Vagina (tissue), 2 donors: Measurements from ENCODE around the gene BCR. TPM values are rescaled to one million over a fixed set of nuclear protein-coding genes. Genes with fewer than 3 reads are reported as not detected.

Experiments used
- DNase-seq, 2 donors: peaks; one replicate each; pipeline ENCODE4 v3.0.0-alpha.2; 2017; ENCODE audit errors: extremely low spot score in 2 of 2
- H3K27ac ChIP-seq: fragments of 200-600 bp; sonication (generic); one replicate; pipeline ENCODE4 v1.5.1; 2019
- H3K27me3 ChIP-seq: fragments of 200-600 bp; sonication (generic); one replicate; pipeline ENCODE4 v1.5.1; 2019
- H3K36me3 ChIP-seq, 2 donors: fragments of 200-600 bp; sonication (generic); one replicate each; pipeline ENCODE4 v1.5.1; 2017 to 2019
- H3K4me1 ChIP-seq: fragments of 200-600 bp; sonication (generic); one replicate; pipeline ENCODE4 v1.5.1; 2019
- H3K4me3 ChIP-seq, 2 donors: fragments of 200-600 bp; sonication (generic); 1 replicate in 1 of 2; 2 replicates in 1 of 2; pipeline ENCODE4 v1.5.1; 2016 to 2019
- H3K9me3 ChIP-seq: fragments of 200-600 bp; sonication (generic); one replicate; pipeline ENCODE4 v1.5.1; 2019
- CTCF ChIP-seq, 3 experiments: fragments of 450-650 bp in 2 of 3; fragments of 200-600 bp in 1 of 3; sonication (generic) in 1 of 3; IDR thresholded peaks; one replicate each; pipeline ENCODE4 v1.5.1; 2017 to 2019; ENCODE audit warnings: antibody characterized with exemption in 3 of 3, mild to moderate bottlenecking in 2 of 3, moderate library complexity in 2 of 3
- POLR2A ChIP-seq, 2 donors: fragments of 450-650 bp; IDR thresholded peaks; one replicate each; pipeline ENCODE4 v1.6.1; 2017; ENCODE audit warnings: antibody characterized with exemption in 2 of 2, mild to moderate bottlenecking in 2 of 2, moderate library complexity in 2 of 2
- POLR2AphosphoS5 ChIP-seq, 2 donors: sonication (generic); formaldehyde crosslinking; IDR thresholded peaks; one replicate each; pipeline ENCODE4 v1.9.0; 2017; ENCODE audit warnings: antibody characterized with exemption in 2 of 2, mild to moderate bottlenecking in 2 of 2, low read depth in 1 of 2; ENCODE audit not compliant: insufficient read depth in 1 of 2
- intact Hi-C: fragments of 100-400 bp; cut with DNase I; formaldehyde crosslinking; loops from one replicate; pipeline ENCODE4 v1.15.1; 2023
- total RNA-seq: library from RNA; depleted of rRNA; stranded (reverse); fragments of >200 nt; gene quantifications from one replicate; pipeline ENCODE4 v1.2.3, GENCODE V29; 2016

Gene BCR
- total RNA-seq, 1 donor from 2014 or later, result 52.5 TPM

DNA sequence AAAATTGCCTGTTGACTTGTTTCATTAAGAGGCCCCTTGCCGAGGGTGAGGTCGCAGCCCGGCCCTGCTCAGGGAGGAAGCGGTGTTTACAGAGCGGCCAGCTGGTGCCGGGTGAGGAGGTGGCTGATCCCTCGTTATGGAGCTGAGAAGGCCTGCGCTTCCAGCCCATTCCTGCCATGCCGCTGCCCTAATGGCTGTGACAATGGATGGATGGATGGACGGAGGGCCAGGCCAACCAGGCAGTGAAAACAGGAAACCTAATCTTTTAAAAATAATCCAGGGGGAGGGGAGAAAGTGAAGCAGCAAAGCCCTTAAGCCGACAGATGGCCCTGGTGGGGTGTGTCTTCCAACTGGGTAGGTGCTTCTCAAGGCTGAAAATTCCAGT, 38.5 kb downstream of the BCR start:
- DNase-seq, result no peak
- Histone ChIP-seq H3K36me3 (no peaks in the 10 kb centered on the region), H3K4me3 (no peak overlapping the region), H3K4me1 (peaks cover 49% of the 10 kb centered on the region), H3K27me3 (no peaks in the 10 kb centered on the region), H3K27ac (no peak overlapping the region), H3K9me3 (no peaks in the 10 kb centered on the region)
- intact Hi-C loops, result no loop called here
- TF ChIP-seq POLR2A (IDR thresholded peaks at IDR 0.05) (no peak), POLR2AphosphoS5 (IDR thresholded peaks at IDR 0.05; ENCODE audit: insufficient read depth in 1 of 2, low read depth in 1 of 2) (no peak), CTCF (IDR thresholded peaks at IDR 0.05) (no peak)

DNA sequence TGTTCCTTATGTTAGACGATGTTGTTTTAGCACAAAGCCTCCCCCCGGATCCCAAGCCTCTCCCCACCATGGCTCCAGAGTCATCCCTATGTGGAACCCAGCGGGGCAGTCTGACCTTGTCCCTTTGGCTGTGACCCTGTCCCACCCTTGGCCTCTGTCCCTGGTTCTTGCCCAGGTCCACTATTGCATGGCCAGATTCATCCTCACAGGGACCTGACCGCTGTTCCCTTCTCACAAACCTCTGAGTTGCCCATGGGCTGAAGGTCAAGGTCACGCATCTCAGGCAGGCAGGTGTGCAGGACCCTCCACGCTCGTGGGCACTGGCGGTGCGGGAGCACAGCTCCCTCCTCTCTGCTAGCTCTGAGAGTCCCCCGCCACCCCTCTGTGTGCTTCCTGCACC, 39.0 kb downstream of the BCR start:
- H3K4me1 ChIP-seq, result peaks cover 49% of the 10 kb centered on the region
- intact Hi-C loops, result no loop called here
- no peak overlapping the region for H3K4me3 ChIP-seq

GRCh38 chr22:23219822-23220484, 39.6 kb downstream of the BCR start:
- Histone ChIP-seq H3K27me3 (no peaks in the 10 kb centered on the region), H3K4me1 (peaks cover 47% of the 10 kb centered on the region), H3K27ac (no peak overlapping the region), H3K4me3 (no peak overlapping the region), H3K36me3 (no peaks in the 10 kb centered on the region), H3K9me3 (no peaks in the 10 kb centered on the region)
- intact Hi-C loops, result no loop called here
- no peak for TF ChIP-seq POLR2A (IDR thresholded peaks at IDR 0.05)
- no peak for TF ChIP-seq POLR2AphosphoS5 (IDR thresholded peaks at IDR 0.05; ENCODE audit: insufficient read depth in 1 of 2, low read depth in 1 of 2)
- no peak for TF ChIP-seq CTCF (IDR thresholded peaks at IDR 0.05)
- DNase-seq, result no peak

More for the DNA sequence above, 39.0 kb downstream of the BCR start:
- Histone ChIP-seq H3K27ac (no peak overlapping the region), H3K9me3 (no peaks in the 10 kb centered on the region), H3K36me3 (no peaks in the 10 kb centered on the region), H3K27me3 (no peaks in the 10 kb centered on the region)
- no peak for DNase-seq
- TF ChIP-seq POLR2AphosphoS5 (IDR thresholded peaks at IDR 0.05; ENCODE audit: insufficient read depth in 1 of 2, low read depth in 1 of 2), result no peak
- TF ChIP-seq CTCF (IDR thresholded peaks at IDR 0.05), result no peak

DNA sequence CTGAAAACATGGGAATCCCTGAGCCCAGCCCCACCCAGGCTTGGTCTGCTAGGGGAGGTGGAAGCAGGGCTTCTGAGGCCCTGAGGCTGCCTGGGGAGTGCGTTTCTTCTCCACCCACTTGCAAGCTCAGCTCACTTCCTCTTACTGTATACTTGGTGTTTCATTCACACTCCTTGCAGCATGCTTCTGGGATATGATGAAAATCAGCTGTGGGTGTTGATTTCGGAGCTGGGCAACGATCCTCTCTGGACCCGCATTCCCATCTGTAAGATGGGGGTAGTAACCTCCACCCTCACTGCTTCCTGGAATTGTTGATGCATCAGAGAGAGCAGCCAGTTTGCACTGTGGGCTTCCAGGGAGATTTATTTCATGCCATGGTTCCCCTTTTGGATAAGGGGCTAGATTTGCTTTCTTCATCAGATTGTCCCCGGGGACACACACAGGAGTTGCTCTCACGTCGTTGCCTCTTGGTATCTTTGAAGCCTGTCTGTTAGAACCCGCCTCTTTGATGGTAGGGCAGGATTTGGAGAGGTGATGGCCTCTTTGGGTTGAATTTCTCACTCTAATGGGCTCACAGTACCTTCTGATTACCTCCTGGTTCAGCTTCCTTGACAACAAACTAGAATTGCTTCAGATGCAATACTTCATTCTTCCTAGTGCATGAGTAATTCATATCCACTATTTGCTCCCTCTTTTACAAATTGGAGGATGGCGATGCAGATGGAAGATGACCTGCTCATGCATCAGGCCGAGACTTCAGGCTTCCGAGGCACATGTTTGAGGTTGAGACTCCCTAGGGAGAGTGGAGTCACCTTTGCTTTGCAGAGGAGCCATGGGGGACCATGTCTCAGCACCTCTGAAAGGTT, 40.4 kb downstream of the BCR start:
- no peak overlapping the region for H3K4me3 ChIP-seq
- H3K4me1 ChIP-seq, result peaks cover 46% of the 10 kb centered on the region
- no peak for TF ChIP-seq CTCF (IDR thresholded peaks at IDR 0.05)
- TF ChIP-seq POLR2A (IDR thresholded peaks at IDR 0.05), result no peak
- TF ChIP-seq POLR2AphosphoS5 (IDR thresholded peaks at IDR 0.05; ENCODE audit: insufficient read depth in 1 of 2, low read depth in 1 of 2), result no peak
- H3K27ac ChIP-seq, result no peak overlapping the region
- no peak for DNase-seq
- intact Hi-C loops, result no loop called here
- no peaks in the 10 kb centered on the region for H3K36me3 ChIP-seq
- H3K27me3 ChIP-seq, result no peaks in the 10 kb centered on the region
- no peaks in the 10 kb centered on the region for H3K9me3 ChIP-seq

GRCh38 chr22:23221351-23221804, 41.1 kb downstream of the BCR start:
- Histone ChIP-seq H3K27me3 (no peaks in the 10 kb centered on the region), H3K9me3 (no peaks in the 10 kb centered on the region), H3K27ac (no peak overlapping the region), H3K4me1 (peaks cover 52% of the 10 kb centered on the region), H3K36me3 (no peaks in the 10 kb centered on the region), H3K4me3 (no peak overlapping the region)
- no peak for DNase-seq
- TF ChIP-seq CTCF (IDR thresholded peaks at IDR 0.05) (no peak), POLR2A (IDR thresholded peaks at IDR 0.05) (no peak), POLR2AphosphoS5 (IDR thresholded peaks at IDR 0.05; ENCODE audit: insufficient read depth in 1 of 2, low read depth in 1 of 2) (no peak)
- intact Hi-C loops, result no loop called here
